Activated gamma-delta T cell (primary cell): ENCODE data around the gene GP1BA.
A peak's percentile ranks its signal among the peaks of the same experiment; 100 is the strongest.
"Not testable (repeated sequence)": the region's sequence is repeated elsewhere in the genome, so short reads cannot be mapped to it uniquely, and the experiment has no call there.

Experiments
- DNase-seq: peaks from one replicate; lab custom pipeline; 2025; lab: John Stamatoyannopoulos, UW

Gene GP1BA

DNA sequence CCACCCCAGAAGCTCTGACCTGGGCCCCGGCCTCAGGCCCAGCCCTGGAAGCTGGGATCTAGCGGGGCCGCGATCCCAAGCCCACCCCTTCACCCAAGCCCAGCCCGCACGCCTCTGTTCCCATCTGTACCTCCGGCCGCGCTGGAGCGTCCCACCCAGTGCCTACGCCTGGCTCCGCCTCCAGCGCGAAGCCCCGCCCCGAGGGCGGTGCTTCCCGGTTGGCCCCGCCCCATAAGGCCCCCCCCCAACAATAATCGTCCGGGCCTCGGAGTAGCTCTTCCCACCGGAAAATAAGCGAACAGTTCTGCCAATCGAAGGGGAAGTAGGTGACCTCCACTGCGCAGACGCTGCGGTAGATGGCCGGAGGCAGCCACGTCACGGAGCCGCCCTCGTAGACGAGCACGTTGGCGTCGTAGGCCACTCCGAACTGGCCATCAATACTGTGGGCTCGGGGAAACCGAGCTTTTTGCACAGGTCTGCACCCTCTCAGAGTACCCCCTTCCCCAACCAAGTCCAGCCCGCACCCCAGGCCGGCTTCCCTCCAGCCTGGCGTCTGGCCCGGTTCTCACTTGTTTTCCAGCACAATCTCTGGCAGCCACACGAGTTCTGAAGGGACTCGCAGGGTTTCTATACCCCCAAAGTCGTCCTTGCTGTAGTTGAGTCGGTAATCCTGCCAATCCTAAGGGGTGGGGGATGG is 30.3 kb upstream of the GP1BA start:
- no peak for DNase-seq

DNA sequence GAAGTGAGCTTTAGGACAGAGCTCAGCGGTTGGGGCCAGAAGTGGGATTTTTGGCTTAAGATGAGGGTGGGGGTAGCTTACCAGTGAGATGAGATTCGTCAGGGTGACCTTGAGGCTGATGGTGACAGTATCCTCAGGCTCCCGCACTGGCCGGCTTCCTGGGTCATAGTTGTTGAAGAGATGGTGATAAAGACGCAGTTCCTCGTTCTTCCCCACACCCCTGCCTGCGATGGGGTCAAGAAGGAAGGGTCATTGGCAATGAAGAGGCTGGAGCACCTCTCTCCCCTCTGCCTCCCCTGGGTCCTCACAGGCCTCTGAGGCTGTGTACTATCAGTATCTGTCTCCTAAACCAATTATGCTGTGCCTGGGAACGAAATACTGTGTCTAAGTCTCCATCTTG is 29.5 kb upstream of the GP1BA start:
- DNase-seq: no peak

- peak; percentile 32 for DNase-seq
These were observed 28.8 kb upstream of the GP1BA start, which contains the start of gene CHRNE for GRCh38 chr17:4903051-4903818. Gene CHRNE, minus strand, starts transcription at chr17:4903098. Its CDS starts 35 bp downstream, at chr17:4903063.

- not testable (repeated sequence) for DNase-seq
These were observed 25.4 kb upstream of the GP1BA start for GRCh38 chr17:4906642-4907041.

- DNase-seq: no peak
These were observed 23.8 kb upstream of the GP1BA start for GRCh38 chr17:4908301-4908700.

DNA sequence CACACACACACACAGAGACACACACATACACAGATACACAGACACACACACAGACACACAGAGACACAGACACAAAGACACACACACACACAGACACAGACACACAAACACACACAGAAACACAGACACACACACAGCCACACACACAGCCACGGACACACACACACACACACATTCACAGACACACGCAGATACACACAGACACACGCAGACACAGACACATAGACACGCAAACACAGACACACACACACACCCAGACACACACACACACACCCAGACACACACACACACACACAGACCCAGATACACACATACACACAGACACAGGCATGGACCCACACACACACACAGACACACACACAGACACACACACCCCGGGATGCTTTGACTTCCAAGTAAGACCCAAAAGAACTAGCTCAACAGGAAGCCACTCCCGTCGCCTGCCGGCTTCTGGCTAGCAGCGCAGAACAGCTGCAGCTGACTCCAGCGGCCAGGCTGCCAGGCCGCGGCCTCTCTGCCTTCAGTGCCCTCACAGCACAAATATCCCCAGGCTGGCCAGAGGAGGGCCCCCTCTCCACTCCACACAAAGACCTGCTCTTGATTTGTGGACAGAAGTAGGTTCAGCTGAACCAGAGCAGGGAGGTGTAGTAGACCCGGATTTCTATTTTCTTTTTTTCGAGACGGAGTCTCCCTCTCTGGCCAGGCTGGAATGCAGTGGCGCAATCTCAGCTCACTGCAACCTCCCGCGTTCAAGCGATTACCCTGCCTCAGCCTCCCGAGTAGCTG is 23.2 kb upstream of the GP1BA start:
- DNase-seq: no peak

DNA sequence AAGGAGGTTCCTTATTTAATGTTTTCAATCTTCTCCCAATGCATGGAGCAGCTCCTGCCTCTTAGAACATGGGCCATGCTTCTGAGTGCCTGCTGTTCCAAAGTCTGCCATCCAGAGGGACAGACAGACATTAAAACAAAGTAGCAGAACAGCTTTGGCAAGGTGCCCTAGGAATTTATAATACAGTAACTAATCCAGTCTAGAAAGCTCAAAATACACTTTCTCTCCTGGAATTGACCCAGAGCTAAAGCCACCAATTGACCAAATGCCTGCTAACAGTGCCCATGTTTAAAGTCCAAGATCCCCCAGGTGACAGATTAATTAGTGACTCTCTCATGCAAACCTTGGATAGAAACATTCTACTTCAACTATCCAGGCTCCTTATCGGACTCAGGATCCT is 18.1 kb upstream of the GP1BA start:
- DNase-seq: no peak

DNA sequence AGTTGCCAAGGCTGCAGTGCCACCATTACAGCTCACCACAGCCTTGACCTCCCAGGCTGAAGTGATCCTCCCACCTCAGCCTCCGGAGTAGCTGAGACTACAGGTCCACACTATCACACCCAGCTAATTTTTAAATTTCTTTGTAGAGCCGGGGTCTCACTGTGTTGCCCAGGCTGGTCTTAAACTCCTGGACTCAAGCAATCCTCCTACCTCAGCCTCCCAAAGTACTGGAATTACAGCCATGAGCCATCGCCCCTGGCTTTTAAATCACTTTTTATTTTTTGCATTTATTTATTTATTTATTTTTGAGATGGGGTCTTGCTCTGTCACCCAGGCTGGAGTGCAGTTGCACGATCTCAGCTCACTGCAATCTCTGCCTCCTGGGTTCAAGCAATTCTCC is 17.5 kb upstream of the GP1BA start:
- not testable (repeated sequence) for DNase-seq

DNA sequence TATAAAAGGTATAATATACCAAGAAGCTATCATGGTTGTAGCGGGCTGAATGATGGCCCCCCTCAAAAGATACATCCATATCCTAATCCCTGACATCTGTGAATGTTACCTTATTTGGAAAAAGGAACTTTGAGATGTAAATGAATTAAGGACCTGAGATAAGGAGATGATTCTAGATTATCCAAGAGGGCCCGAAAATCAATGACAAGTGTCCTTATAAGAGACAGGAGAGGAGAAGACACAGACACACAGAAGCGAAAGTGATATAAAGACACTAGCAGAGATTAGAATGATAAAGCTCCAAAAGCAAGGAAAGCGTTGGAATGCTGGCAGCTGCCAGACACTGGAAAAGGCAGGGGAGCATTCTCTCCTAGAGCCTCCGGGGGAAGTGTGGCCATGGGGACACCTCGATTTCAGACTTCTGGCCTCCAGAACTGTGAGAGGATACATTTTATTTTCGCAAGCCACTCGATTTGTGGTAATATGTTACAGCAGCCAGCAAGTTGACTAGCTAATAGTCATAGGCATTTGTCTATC is 12.5 kb upstream of the GP1BA start:
- DNase-seq: no peak

- DNase-seq: no peak
These were observed 11.6 kb upstream of the GP1BA start for GRCh38 chr17:4920351-4921048.

GRCh38 chr17:4921320-4921719 is 10.8 kb upstream of the GP1BA start:
- DNase-seq: no peak

- DNase-seq: not testable (repeated sequence)
These were observed 5.3 kb upstream of the GP1BA start for GRCh38 chr17:4926577-4927335.

- no peak for DNase-seq
These were observed 3.2 kb upstream of the GP1BA start for GRCh38 chr17:4928881-4929280.

DNA sequence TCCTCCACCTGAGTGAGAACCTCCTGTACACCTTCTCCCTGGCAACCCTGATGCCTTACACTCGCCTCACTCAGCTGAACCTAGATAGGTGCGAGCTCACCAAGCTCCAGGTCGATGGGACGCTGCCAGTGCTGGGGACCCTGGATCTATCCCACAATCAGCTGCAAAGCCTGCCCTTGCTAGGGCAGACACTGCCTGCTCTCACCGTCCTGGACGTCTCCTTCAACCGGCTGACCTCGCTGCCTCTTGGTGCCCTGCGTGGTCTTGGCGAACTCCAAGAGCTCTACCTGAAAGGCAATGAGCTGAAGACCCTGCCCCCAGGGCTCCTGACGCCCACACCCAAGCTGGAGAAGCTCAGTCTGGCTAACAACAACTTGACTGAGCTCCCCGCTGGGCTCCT is 679 bp downstream of the GP1BA start:
- no peak for DNase-seq

DNA sequence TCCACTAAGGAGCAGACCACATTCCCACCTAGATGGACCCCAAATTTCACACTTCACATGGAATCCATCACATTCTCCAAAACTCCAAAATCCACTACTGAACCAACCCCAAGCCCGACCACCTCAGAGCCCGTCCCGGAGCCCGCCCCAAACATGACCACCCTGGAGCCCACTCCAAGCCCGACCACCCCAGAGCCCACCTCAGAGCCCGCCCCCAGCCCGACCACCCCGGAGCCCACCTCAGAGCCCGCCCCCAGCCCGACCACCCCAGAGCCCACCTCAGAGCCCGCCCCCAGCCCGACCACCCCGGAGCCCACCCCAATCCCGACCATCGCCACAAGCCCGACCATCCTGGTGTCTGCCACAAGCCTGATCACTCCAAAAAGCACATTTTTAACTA is 1.6 kb downstream of the GP1BA start:
- no peak for DNase-seq

GRCh38 chr17:4934173-4934979 is 2.3 kb downstream of the GP1BA start:
- no peak for DNase-seq

- no peak for DNase-seq
These were observed 3.6 kb downstream of the GP1BA start for GRCh38 chr17:4935650-4936049.

- DNase-seq: no peak
These were observed 4.4 kb downstream of the GP1BA start for GRCh38 chr17:4936436-4936835.

- DNase-seq: no peak
These were observed 5.5 kb downstream of the GP1BA start for GRCh38 chr17:4937553-4937952.

DNA sequence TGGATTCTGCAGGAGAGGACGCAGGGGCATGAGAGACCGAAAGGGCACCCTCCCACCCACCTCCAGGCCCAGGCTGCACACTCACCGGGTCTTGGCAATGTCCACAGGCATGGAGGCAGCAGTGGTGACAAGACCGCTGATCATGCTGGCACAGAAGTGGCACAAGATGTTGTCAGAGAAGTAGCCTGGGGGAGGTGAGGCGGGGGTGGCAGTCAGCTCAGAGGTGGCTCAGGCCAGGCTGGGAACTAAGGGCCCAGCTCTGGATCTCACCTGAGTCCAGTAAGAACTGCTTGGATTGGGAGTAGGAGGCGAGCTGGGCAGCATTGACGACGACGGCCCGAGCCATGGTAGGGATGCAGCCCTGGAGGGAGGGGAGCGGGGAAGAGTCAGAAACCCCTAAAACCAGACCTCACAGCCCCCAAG is 6.0 kb downstream of the GP1BA start:
- DNase-seq: no peak
